LNCaP clone FGC (cell line): ENCODE measurements around the gene HPRT1.

Experiments used
- DNase-seq: peaks from one replicate; pipeline ENCODE4 v3.0.0-alpha.2; 2011; ENCODE audit warnings: low read depth
- H3K4me3 ChIP-seq: 2 replicates; pipeline ENCODE4 v1.5.1; 2011; ENCODE audit warnings: mild to moderate bottlenecking, low read depth, low read length, control low read depth
- CTCF ChIP-seq: IDR thresholded peaks from 2 replicates; pipeline ENCODE4 v1.5.1; 2012; ENCODE audit warnings: mild to moderate bottlenecking; ENCODE audit not compliant: control insufficient read depth, insufficient read depth; ENCODE audit errors: extremely low read depth

The HPRT1 gene

GRCh38 chrX:134484039-134484438, 24.1 kb downstream of the HPRT1 start:
- no peak overlapping the region for H3K4me3 ChIP-seq
- TF ChIP-seq CTCF: peak; percentile 43
- no peak for DNase-seq

DNA sequence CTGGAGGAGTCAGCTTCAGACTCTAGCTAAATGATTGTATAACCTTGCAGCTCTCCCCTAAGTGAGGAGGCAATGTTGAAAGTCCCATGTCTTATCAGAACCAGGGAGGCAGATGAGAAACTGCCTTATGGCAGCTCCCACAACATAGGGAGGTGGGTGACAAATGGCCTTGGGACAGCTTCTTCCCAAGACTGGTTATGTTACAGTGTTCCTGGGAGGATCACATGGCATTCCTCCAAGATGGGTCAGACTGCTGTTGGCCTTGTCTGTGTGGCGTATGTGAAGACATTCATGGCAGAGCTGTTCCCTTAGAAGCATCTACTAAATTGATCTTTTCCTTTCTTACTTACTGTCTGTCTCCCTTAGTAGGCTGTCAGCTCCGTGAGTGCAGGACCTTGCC, 42.0 kb downstream of the HPRT1 start:
- TF ChIP-seq CTCF: no peak
- H3K4me3 ChIP-seq: no peak overlapping the region
- no peak for DNase-seq

GRCh38 chrX:134502686-134503085, 42.7 kb downstream of the HPRT1 start:
- TF ChIP-seq CTCF: no peak
- no peak overlapping the region for H3K4me3 ChIP-seq
- no peak for DNase-seq

DNA sequence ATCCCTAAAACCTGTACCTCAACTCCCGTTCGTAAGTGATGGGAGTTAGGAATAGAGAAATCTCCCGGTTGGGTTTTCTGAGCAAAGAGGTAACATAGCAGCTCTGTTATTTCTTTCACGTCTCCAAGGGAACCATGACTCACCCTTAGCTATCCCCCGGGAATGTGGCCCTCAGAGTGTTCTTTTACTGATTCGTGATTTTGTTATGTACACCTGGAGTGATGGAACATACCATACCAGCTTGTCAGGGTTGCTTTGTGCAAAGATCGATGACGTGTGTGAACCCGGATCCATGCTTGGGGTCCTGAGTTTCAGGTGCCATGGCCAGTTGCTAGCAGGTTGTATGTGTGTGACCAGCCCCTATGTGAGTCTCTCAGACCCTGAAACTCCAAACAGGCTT, 52.6 kb downstream of the HPRT1 start:
- TF ChIP-seq CTCF: no peak
- DNase-seq: no peak
- no peak overlapping the region for H3K4me3 ChIP-seq

DNA sequence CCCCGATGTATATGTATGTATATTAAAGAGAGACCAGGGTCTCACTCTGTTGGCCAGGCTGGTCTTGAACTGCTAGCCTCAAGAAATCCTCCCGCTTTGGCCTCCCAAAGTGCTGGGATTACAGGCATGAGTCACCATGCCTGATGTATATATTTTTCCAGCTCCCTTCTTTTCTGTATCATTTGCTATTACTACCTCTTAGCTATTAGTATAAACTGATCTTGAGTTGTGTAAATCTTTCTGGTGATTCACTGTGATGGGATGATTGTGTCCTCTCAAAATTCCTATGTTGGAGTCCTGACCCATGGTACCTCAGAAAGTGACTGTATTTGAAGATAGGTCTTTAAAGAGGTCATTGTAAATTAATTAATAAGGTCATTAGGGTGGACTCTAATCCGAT, 53.1 kb downstream of the HPRT1 start:
- H3K4me3 ChIP-seq: no peak overlapping the region
- no peak for DNase-seq
- TF ChIP-seq CTCF: no peak

DNA sequence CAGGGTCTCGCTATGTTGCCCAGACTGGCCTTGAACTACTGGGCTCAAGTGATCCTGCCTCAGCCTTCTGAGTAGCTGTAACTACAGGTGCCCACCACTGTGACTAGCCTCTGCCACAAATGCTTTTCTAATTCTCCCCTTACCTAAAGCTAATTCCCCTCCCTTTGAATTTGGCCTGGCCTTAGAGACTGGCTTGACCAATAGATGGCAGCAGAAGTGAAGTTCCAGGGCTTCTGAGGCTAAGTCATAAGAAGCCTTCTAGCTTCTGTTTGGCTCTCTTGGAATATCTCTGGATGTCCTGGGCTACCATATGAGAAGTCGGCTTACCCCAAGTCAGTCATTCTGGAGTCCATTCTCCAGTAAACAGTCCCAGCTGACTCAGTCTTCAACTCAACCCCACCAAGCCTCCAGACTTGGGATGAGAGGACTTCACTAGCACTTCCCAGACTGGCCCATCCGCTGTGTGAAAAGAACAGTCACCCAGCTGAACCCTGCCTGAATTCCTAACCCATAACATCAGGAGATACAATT, 61.0 kb downstream of the HPRT1 start:
- peak; percentile 68 for TF ChIP-seq CTCF
- no peak overlapping the region for H3K4me3 ChIP-seq
- peak; percentile 10 for DNase-seq

GRCh38 chrX:134524181-134524580, 64.2 kb downstream of the HPRT1 start:
- no peak for TF ChIP-seq CTCF
- no peak overlapping the region for H3K4me3 ChIP-seq
- DNase-seq: no peak
